ENCODE results near the gene C11orf97.
"Not testable (repeated sequence)": the region's sequence is repeated elsewhere in the genome, so short reads cannot be mapped to it uniquely, and the experiment has no call there.

Gene C11orf97

GRCh38 chr11:94493281-94494125 is 18.8 kb upstream of the C11orf97 start, which contains the start of the genes ANKRD49 and MRE11:
Gene ANKRD49, plus strand, starts transcription at chr11:94493984. Its CDS starts 2,710 bp downstream, at chr11:94496694.
Gene MRE11, minus strand, starts transcription at chr11:94493844. Its CDS starts 1,043 bp downstream, at chr11:94492801.
- in situ Hi-C loops (cut with MboI; ENCODE audit: low pct_unique_long_range_greater_than_20kb, low sequenced_read_pairs, unreplicated experiment) = no loop called here
- no peak for TF ChIP-seq CTCF (IDR thresholded peaks at IDR 0.05; ENCODE audit: extremely low read depth, insufficient read depth, missing control alignments)
- DNase-seq (ENCODE audit: low spot score) = peak; percentile 87

GRCh38 chr11:94494126-94494680 is 18.1 kb upstream of the C11orf97 start:
- TF ChIP-seq CTCF (IDR thresholded peaks at IDR 0.05; ENCODE audit: extremely low read depth, insufficient read depth, missing control alignments) = no peak
- no peak for DNase-seq (ENCODE audit: low spot score)
- in situ Hi-C loops (cut with MboI; ENCODE audit: low pct_unique_long_range_greater_than_20kb, low sequenced_read_pairs, unreplicated experiment) = no loop called here

- TF ChIP-seq CTCF (IDR thresholded peaks at IDR 0.05; ENCODE audit: extremely low read depth, insufficient read depth, missing control alignments) = no peak
- in situ Hi-C loops (cut with MboI; ENCODE audit: low pct_unique_long_range_greater_than_20kb, low sequenced_read_pairs, unreplicated experiment) = loop anchor here (5.0 to 25.0 kb wide), 3 partner anchors 178 to 588 kb away; no protein-coding TSS in a partner anchor
- DNase-seq (ENCODE audit: low spot score) = no peak
Measured at GRCh38 chr11:94500181-94500580, 12.1 kb upstream of the C11orf97 start.

- no peak for DNase-seq (ENCODE audit: low spot score)
- in situ Hi-C loops (cut with MboI; ENCODE audit: low pct_unique_long_range_greater_than_20kb, low sequenced_read_pairs, unreplicated experiment) = loop anchor here (5.0 to 25.0 kb wide), 3 partner anchors 179 to 589 kb away; no protein-coding TSS in a partner anchor
- TF ChIP-seq CTCF (IDR thresholded peaks at IDR 0.05; ENCODE audit: extremely low read depth, insufficient read depth, missing control alignments) = peak; percentile 25
Measured at GRCh38 chr11:94501522-94501921, 10.7 kb upstream of the C11orf97 start.

- in situ Hi-C loops (cut with MboI; ENCODE audit: low pct_unique_long_range_greater_than_20kb, low sequenced_read_pairs, unreplicated experiment) = loop anchor here (5.0 to 25.0 kb wide), 3 partner anchors 182 to 592 kb away; no protein-coding TSS in a partner anchor
- TF ChIP-seq CTCF (IDR thresholded peaks at IDR 0.05; ENCODE audit: extremely low read depth, insufficient read depth, missing control alignments) = peak; percentile 51
- peak; percentile 48 for DNase-seq (ENCODE audit: low spot score)
Measured at GRCh38 chr11:94504689-94505293, 7.5 kb upstream of the C11orf97 start.

- in situ Hi-C loops (cut with MboI; ENCODE audit: low pct_unique_long_range_greater_than_20kb, low sequenced_read_pairs, unreplicated experiment) = loop anchor here (10.0 to 25.0 kb wide), 2 partner anchors 332 to 594 kb away; no protein-coding TSS in a partner anchor
- not testable (repeated sequence) for DNase-seq (ENCODE audit: low spot score)
Measured at GRCh38 chr11:94506513-94506912, 5.7 kb upstream of the C11orf97 start.

Data from GM13977 (cell line).